ENCODE results near the gene INCA1. TPM values are rescaled to one million over a fixed set of nuclear protein-coding genes. Genes with fewer than 3 reads are reported as not detected.

The INCA1 gene
- total and polyA plus RNA-seq, 8 donors = 1.3 to 6.1 (median 1.6) TPM; not detected in 3

DNA sequence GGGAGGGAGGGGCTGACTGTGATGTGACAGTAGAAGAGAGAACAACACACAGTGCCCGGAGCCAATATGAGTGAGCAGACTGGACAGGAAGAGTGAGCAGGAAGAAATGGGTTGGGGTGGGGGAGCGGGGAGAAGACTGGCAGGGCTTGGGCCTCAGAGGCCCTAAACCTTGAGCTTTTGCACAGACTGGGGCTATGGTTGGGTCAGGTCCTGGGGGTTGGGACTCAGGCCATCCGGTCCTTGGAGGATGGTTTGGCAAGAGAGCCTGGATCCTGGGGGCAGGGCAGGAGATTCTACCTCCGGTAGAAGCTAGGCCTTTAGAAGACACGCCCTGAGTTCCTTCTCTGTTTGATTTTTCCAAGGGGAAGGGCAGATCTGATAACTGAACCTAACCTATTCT is 10.9 kb downstream of the INCA1 start:
- peak in 1 of 2 donors; percentile 43 for DNase-seq
- peak overlapping the region; percentile 96 to 98 (median 98) for H3K27ac ChIP-seq
- peak overlapping the region; percentile 82 to 99 (median 96) for H3K4me3 ChIP-seq
- intact Hi-C loops (cut with DNase I; ENCODE audit: low total_unique reads) = no loop called here
- WGBS, 5 donors = 22 to 33% (median 28%) methylated on average over 5 of the region's 5 CpGs
- TF ChIP-seq, protein P1, sequence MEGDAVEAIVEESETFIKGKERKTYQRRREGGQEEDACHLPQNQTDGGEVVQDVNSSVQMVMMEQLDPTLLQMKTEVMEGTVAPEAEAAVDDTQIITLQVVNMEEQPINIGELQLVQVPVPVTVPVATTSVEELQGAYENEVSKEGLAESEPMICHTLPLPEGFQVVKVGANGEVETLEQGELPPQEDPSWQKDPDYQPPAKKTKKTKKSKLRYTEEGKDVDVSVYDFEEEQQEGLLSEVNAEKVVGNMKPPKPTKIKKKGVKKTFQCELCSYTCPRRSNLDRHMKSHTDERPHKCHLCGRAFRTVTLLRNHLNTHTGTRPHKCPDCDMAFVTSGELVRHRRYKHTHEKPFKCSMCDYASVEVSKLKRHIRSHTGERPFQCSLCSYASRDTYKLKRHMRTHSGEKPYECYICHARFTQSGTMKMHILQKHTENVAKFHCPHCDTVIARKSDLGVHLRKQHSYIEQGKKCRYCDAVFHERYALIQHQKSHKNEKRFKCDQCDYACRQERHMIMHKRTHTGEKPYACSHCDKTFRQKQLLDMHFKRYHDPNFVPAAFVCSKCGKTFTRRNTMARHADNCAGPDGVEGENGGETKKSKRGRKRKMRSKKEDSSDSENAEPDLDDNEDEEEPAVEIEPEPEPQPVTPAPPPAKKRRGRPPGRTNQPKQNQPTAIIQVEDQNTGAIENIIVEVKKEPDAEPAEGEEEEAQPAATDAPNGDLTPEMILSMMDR (IDR thresholded peaks at IDR 0.05) = no peak
- no peak for TF ChIP-seq EP300 (IDR thresholded peaks at IDR 0.05)
- no peak for TF ChIP-seq POLR2A (IDR thresholded peaks at IDR 0.05)
- H3K36me3 ChIP-seq = peaks cover 13 to 45% (median 40%) of the 10 kb centered on the region in 4 donors
- H3K9me3 ChIP-seq = no peaks in the 10 kb centered on the region
- H3K27me3 ChIP-seq = no peaks in the 10 kb centered on the region
- H3K4me1 ChIP-seq = peaks cover 21 to 39% (median 36%) of the 10 kb centered on the region in 4 donors

DNA sequence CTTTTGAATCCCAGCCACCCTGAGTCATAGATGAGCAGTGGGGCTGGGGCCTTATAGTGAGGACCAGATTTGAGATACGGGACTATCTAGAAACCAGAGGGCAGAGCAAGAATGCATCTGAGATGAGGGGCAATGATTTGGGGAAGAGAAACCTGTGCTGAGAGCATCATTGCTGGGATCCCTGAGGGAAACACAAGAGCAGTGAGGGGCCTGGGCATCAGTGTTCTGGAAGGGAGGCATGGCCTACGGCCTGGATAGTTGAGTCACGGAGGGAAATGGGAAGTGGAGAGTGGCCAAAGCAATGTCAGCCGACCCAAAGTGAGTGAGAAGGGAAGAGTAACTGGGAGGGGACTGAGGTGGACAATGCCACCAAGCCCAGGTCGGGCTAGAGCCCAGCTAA is 15.0 kb downstream of the INCA1 start:
- intact Hi-C loops (cut with DNase I; ENCODE audit: low total_unique reads) = no loop called here

DNA sequence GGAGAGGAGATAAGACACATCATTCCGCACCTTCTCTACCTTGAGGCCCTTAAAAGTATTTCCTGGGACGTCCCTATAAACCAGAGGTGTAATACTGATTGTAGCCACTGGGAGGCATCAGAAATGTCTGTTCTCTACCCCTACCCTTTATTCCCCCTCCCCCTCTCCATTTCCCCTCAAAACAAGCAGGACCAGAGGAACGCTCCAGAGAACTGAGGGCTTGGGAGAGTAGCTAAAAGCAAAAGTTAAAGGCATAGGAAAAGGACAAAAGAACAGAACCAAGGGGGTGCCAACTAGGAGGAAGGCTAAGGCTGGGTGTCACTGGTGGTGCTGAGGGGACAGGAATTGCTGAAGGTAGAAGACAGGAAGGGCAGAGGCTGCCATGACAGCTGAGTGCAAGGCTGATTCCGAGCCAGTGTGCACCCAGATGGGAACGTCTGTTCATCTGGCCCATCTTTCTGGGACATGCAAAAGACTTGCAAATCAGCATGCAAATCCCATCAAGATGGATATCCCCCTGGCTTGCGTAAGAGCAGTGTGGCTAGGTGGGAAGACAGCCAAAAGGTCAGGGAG is 16.6 kb downstream of the INCA1 start:
- intact Hi-C loops (cut with DNase I; ENCODE audit: low total_unique reads) = no loop called here
- WGBS, 5 donors = 32 to 46% (median 36%) methylated on average over 6 of the region's 6 CpGs
- H3K27me3 ChIP-seq = no peaks in the 10 kb centered on the region
- no peak for TF ChIP-seq POLR2AphosphoS5 (IDR thresholded peaks at IDR 0.05)
- TF ChIP-seq, protein P1 (IDR thresholded peaks at IDR 0.05) = peak in 5 of 7 experiments; percentile 45 to 90 (median 88)
- H3K4me3 ChIP-seq = no peak overlapping the region
- H3K4me1 ChIP-seq = peaks cover 1 to 41% (median 10%) of the 10 kb centered on the region in 4 donors
- H3K27ac ChIP-seq = peak overlapping the region in 1 of 5 donors; percentile 18
- H3K36me3 ChIP-seq = peaks cover 49 to 98% (median 96%) of the 10 kb centered on the region in 4 donors
- peak in 1 of 2 donors; percentile 88 for DNase-seq
- H3K9me3 ChIP-seq = no peaks in the 10 kb centered on the region

More for the DNA sequence above, 15.0 kb downstream of the INCA1 start:
- Histone ChIP-seq H3K4me1 (peaks cover 12 to 52% (median 24%) of the 10 kb centered on the region in 4 donors), H3K9me3 (no peaks in the 10 kb centered on the region), H3K4me3 (no peak overlapping the region), H3K36me3 (peaks cover 40 to 84% (median 81%) of the 10 kb centered on the region in 4 donors), H3K27me3 (no peaks in the 10 kb centered on the region), H3K27ac (no peak overlapping the region)
- TF ChIP-seq, protein P1 (IDR thresholded peaks at IDR 0.05) = no peak
- no peak for TF ChIP-seq EP300 (IDR thresholded peaks at IDR 0.05)
- TF ChIP-seq POLR2AphosphoS5 (IDR thresholded peaks at IDR 0.05) = no peak
- TF ChIP-seq POLR2A (IDR thresholded peaks at IDR 0.05) = no peak
- WGBS, 5 donors = 65 to 80% (median 66%) methylated on average over 5 of the region's 5 CpGs
- DNase-seq = no peak

DNA sequence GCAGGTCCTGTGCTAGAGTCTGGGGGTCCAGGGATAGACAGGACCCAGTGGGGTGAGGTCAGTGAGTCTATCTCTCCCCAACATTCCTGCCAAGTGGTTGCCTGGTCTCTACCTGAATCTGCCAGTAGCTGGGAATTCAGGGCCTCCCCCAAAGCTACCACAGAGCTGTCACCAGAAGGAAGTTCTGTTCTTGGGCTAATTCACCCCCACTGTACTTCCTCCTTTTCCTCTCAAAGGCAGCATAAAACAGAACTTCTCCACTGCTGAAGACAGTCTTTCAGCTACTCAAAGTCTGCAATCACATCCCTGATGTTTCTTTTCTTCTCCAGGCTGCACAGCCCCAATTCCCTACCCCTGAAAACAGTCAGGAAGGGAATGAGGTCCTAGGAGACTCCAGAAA is 18.6 kb downstream of the INCA1 start:
- Histone ChIP-seq H3K4me3 (no peak overlapping the region), H3K36me3 (peaks cover 54 to 98% (median 97%) of the 10 kb centered on the region in 4 donors), H3K27me3 (no peaks in the 10 kb centered on the region), H3K27ac (peak overlapping the region in 1 of 5 donors; percentile 19), H3K4me1 (peaks cover 0 to 45% (median 3%) of the 10 kb centered on the region in 4 donors), H3K9me3 (no peaks in the 10 kb centered on the region)
- TF ChIP-seq EP300 (IDR thresholded peaks at IDR 0.05) = no peak
- no peak for TF ChIP-seq POLR2A (IDR thresholded peaks at IDR 0.05)
- TF ChIP-seq, protein P1 (IDR thresholded peaks at IDR 0.05) = no peak
- TF ChIP-seq POLR2AphosphoS5 (IDR thresholded peaks at IDR 0.05) = no peak
- no peak for DNase-seq
- intact Hi-C loops (cut with DNase I; ENCODE audit: low total_unique reads) = loop anchor here (10.0 kb wide), 2 partner anchors 74 to 86 kb away; partner anchors contain the start of gene CHRNE

Measured in stomach (tissue), 9 donors.